H1 (cell line): Measurements from ENCODE around the gene SGMS1.

Experiments
- EZH2 ChIP-seq: fragments of 200-600 bp; sonication (generic); IDR thresholded peaks from 2 replicates; pipeline ENCODE4 v1.7.1; 2012; ENCODE audit warnings: low read depth, mild to moderate bottlenecking, moderate library complexity, low read length, inconsistent platforms; ENCODE audit not compliant: severe bottlenecking
- GABPA ChIP-seq: IDR thresholded peaks from 2 replicates; pipeline ENCODE4 v1.6.1; 2011; ENCODE audit warnings: mild to moderate bottlenecking, low read length, moderate library complexity, borderline replicate concordance; ENCODE audit not compliant: insufficient read depth
- JUND ChIP-seq: IDR thresholded peaks from 2 replicates; pipeline ENCODE4 v1.6.1; 2011; ENCODE audit warnings: mild to moderate bottlenecking, improper control_type of control experiment, low read length
- MAFK ChIP-seq: IDR thresholded peaks from 2 replicates; pipeline ENCODE4 v1.6.1; 2012; ENCODE audit warnings: low read depth, mild to moderate bottlenecking, improper control_type of control experiment, low read length
- NRF1 ChIP-seq: IDR thresholded peaks from 2 replicates; pipeline ENCODE4 v1.6.1; 2011; ENCODE audit warnings: mild to moderate bottlenecking, low read depth, low read length, improper control_type of control experiment
- PHF8 ChIP-seq: fragments of 200-600 bp; sonication (generic); conservative IDR thresholded peaks from 2 replicates; pipeline ENCODE4 v1.7.1; 2012; ENCODE audit warnings: low read depth, mild to moderate bottlenecking, inconsistent platforms, low read length, moderate library complexity
- POLR2A ChIP-seq, 2 experiments: IDR thresholded peaks; 1 replicate in 1 of 2; 2 replicates in 1 of 2; pipeline ENCODE4 v1.6.1; 2011; ENCODE audit warnings: low read depth in 2 of 2, low read length in 2 of 2, mild to moderate bottlenecking in 2 of 2; ENCODE audit errors: control extremely low read depth in 1 of 2
- POLR2AphosphoS5 ChIP-seq: IDR thresholded peaks from 2 replicates; pipeline ENCODE4 v1.6.1; 2011; ENCODE audit warnings: low read depth, low read length
- TAF1 ChIP-seq: IDR thresholded peaks from 2 replicates; pipeline ENCODE4 v1.6.1; 2011; ENCODE audit warnings: mild to moderate bottlenecking, low read depth, low read length
- YY1 ChIP-seq: IDR thresholded peaks from 2 replicates; pipeline ENCODE4 v1.6.1; 2011; ENCODE audit warnings: low read depth, mild to moderate bottlenecking, low read length
- TF ChIP-seq, protein P1 (sequence below), 3 experiments: IDR thresholded peaks; 1 replicate in 2 of 3; 2 replicates in 1 of 3; pipeline versions ENCODE4 v1.5.1 to v1.6.1; 2011; ENCODE audit warnings: low read length in 3 of 3, mild to moderate bottlenecking in 3 of 3, inconsistent platforms in 2 of 3, low read depth in 1 of 3, moderate library complexity in 1 of 3; ENCODE audit not compliant: insufficient read depth in 1 of 3; ENCODE audit errors: control extremely low read depth in 1 of 3
- TF ChIP-seq, protein P2 (sequence below): fragments of 300-600 bp; sonication (generic); IDR thresholded peaks from 2 replicates; pipeline ENCODE4 v1.7.1; 2012; ENCODE audit warnings: low read length, moderate library complexity, mild to moderate bottlenecking, inconsistent platforms; ENCODE audit not compliant: insufficient replicate concordance

GRCh38 chr10:50437248-50437647, 186.5 kb downstream of the SGMS1 start:
- TF ChIP-seq, protein P1, sequence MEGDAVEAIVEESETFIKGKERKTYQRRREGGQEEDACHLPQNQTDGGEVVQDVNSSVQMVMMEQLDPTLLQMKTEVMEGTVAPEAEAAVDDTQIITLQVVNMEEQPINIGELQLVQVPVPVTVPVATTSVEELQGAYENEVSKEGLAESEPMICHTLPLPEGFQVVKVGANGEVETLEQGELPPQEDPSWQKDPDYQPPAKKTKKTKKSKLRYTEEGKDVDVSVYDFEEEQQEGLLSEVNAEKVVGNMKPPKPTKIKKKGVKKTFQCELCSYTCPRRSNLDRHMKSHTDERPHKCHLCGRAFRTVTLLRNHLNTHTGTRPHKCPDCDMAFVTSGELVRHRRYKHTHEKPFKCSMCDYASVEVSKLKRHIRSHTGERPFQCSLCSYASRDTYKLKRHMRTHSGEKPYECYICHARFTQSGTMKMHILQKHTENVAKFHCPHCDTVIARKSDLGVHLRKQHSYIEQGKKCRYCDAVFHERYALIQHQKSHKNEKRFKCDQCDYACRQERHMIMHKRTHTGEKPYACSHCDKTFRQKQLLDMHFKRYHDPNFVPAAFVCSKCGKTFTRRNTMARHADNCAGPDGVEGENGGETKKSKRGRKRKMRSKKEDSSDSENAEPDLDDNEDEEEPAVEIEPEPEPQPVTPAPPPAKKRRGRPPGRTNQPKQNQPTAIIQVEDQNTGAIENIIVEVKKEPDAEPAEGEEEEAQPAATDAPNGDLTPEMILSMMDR (IDR thresholded peaks at IDR 0.05; ENCODE audit: control extremely low read depth in 1 of 3, insufficient read depth in 1 of 3, low read depth in 1 of 3, low read length in 3 of 3) = no peak
- TF ChIP-seq POLR2A (IDR thresholded peaks at IDR 0.05; ENCODE audit: control extremely low read depth in 1 of 2, low read depth in 2 of 2, low read length in 2 of 2) (no peak), POLR2AphosphoS5 (no peak), JUND (no peak), PHF8 (no peak), MAFK (no peak), EZH2 (no peak), GABPA (no peak), NRF1 (no peak), YY1 (no peak), TAF1 (no peak)
- TF ChIP-seq, protein P2, sequence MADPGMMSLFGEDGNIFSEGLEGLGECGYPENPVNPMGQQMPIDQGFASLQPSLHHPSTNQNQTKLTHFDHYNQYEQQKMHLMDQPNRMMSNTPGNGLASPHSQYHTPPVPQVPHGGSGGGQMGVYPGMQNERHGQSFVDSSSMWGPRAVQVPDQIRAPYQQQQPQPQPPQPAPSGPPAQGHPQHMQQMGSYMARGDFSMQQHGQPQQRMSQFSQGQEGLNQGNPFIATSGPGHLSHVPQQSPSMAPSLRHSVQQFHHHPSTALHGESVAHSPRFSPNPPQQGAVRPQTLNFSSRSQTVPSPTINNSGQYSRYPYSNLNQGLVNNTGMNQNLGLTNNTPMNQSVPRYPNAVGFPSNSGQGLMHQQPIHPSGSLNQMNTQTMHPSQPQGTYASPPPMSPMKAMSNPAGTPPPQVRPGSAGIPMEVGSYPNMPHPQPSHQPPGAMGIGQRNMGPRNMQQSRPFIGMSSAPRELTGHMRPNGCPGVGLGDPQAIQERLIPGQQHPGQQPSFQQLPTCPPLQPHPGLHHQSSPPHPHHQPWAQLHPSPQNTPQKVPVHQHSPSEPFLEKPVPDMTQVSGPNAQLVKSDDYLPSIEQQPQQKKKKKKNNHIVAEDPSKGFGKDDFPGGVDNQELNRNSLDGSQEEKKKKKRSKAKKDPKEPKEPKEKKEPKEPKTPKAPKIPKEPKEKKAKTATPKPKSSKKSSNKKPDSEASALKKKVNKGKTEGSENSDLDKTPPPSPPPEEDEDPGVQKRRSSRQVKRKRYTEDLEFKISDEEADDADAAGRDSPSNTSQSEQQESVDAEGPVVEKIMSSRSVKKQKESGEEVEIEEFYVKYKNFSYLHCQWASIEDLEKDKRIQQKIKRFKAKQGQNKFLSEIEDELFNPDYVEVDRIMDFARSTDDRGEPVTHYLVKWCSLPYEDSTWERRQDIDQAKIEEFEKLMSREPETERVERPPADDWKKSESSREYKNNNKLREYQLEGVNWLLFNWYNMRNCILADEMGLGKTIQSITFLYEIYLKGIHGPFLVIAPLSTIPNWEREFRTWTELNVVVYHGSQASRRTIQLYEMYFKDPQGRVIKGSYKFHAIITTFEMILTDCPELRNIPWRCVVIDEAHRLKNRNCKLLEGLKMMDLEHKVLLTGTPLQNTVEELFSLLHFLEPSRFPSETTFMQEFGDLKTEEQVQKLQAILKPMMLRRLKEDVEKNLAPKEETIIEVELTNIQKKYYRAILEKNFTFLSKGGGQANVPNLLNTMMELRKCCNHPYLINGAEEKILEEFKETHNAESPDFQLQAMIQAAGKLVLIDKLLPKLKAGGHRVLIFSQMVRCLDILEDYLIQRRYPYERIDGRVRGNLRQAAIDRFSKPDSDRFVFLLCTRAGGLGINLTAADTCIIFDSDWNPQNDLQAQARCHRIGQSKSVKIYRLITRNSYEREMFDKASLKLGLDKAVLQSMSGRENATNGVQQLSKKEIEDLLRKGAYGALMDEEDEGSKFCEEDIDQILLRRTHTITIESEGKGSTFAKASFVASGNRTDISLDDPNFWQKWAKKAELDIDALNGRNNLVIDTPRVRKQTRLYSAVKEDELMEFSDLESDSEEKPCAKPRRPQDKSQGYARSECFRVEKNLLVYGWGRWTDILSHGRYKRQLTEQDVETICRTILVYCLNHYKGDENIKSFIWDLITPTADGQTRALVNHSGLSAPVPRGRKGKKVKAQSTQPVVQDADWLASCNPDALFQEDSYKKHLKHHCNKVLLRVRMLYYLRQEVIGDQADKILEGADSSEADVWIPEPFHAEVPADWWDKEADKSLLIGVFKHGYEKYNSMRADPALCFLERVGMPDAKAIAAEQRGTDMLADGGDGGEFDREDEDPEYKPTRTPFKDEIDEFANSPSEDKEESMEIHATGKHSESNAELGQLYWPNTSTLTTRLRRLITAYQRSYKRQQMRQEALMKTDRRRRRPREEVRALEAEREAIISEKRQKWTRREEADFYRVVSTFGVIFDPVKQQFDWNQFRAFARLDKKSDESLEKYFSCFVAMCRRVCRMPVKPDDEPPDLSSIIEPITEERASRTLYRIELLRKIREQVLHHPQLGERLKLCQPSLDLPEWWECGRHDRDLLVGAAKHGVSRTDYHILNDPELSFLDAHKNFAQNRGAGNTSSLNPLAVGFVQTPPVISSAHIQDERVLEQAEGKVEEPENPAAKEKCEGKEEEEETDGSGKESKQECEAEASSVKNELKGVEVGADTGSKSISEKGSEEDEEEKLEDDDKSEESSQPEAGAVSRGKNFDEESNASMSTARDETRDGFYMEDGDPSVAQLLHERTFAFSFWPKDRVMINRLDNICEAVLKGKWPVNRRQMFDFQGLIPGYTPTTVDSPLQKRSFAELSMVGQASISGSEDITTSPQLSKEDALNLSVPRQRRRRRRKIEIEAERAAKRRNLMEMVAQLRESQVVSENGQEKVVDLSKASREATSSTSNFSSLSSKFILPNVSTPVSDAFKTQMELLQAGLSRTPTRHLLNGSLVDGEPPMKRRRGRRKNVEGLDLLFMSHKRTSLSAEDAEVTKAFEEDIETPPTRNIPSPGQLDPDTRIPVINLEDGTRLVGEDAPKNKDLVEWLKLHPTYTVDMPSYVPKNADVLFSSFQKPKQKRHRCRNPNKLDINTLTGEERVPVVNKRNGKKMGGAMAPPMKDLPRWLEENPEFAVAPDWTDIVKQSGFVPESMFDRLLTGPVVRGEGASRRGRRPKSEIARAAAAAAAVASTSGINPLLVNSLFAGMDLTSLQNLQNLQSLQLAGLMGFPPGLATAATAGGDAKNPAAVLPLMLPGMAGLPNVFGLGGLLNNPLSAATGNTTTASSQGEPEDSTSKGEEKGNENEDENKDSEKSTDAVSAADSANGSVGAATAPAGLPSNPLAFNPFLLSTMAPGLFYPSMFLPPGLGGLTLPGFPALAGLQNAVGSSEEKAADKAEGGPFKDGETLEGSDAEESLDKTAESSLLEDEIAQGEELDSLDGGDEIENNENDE = no peak
